HG02763 (cell line): ENCODE results near the gene PTPN13.

ENCODE experiments used
- ATAC-seq: cut with Tn5 transposase; IDR thresholded peaks from one replicate; pipeline ENCODE4 v1.9.1; 2021; ENCODE audit warnings: mild to moderate bottlenecking, moderate library complexity; ENCODE audit not compliant: unreplicated experiment

PTPN13 gene

DNA sequence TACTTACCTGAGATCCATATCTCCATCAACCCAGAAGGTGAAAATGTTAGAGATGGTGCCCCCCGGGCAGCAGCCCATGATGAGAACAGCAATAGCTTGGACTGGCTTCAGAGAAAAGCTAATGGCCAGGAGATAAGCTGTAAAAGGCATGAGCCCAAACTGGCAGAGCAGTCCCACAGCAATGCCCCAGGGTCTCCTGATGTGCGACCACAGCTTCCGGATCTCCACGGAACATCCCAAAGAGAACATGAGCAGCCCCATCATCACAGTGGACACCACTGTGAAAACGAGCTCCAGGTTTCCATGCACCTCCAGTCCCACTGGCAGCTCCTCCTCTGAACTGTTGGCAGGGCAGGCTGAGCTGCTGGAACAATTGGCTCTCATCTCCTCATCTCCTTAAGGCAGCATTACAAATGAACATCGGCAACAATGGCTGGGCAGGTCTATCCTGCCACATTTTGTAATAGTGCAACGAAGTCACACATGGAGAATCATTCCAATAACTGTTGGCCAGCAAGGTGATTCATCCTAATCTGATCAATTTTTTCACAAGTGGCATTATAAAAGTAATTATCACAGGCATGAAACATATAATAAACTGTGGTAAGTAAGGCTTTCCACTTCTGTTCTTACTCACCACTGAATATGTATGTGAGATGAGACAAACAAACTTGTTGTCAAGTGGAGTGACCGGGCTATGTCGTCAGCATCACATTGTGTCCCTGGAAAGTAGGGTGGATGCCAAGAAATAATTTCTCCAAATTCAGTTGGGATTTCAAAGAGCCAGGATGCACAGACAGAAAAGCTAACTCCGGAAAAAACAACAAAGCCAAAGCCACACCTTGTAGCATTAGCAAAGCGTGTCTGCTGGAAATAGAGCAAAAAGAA lies 254.9 kb downstream of the PTPN13 start, which contains the start of gene SLC10A6:
Gene SLC10A6 (minus strand): TSS at position 653 of the 888 bp plus-strand sequence. CDS start 269 bp downstream, at position 384.
- ATAC-seq: no peak

DNA sequence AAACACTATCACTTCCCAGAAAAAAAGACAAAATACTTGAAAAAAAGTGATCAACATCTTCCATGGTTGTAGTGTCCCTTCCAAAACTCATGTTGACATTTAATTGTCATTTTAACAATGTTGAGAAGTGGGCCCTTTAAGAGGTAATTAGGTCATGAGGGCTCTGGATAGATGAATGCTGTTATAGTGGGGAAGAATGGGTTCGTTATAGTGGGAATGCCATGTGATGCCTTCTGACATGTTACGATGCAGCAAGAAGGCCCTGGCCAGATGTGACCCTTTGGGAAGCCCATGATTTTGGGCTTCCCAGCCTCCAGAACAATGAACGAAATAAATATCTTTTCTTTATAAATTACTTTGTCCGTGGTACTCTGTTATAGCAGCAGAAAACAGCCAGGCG lies 259.1 kb downstream of the PTPN13 start:
- ATAC-seq: no peak

DNA sequence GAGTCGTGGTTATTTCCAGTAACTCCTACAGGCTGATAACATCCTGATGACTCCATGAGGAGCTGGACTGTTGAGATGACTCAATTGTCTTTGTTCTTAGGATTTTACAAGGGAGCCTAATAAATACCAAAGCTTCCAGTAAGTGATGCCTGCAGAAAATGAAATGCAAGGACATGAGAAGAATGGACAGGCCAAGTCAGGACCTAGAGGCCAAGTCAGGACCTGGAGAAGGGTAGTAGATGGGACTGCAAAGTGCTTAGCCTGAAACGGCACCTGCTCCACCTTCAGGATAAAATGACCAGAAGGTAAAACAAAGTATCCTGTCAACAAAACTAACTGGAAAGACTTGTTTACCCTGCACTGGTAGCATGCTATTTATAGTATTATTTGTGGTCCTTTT lies 261.5 kb downstream of the PTPN13 start:
- ATAC-seq: no peak

DNA sequence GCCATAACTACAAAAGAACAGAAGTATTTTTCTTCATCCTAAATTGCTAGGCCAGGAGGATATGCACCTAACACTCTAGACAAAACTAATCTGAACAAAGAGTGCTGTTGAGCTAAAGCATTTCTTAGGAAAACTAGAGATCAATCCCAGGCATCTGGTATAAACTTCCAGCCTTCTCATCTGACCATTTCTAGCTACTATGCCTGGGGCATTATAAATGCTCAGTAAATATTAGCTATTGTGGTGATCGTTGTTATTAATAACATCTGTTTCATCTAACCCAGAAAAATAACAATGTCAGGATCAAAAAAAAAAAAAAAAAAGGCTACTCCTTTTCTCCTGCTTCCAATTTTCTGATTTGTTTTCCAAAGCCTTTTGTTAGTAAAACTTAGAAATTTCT lies 262.8 kb downstream of the PTPN13 start:
- ATAC-seq: no peak

DNA sequence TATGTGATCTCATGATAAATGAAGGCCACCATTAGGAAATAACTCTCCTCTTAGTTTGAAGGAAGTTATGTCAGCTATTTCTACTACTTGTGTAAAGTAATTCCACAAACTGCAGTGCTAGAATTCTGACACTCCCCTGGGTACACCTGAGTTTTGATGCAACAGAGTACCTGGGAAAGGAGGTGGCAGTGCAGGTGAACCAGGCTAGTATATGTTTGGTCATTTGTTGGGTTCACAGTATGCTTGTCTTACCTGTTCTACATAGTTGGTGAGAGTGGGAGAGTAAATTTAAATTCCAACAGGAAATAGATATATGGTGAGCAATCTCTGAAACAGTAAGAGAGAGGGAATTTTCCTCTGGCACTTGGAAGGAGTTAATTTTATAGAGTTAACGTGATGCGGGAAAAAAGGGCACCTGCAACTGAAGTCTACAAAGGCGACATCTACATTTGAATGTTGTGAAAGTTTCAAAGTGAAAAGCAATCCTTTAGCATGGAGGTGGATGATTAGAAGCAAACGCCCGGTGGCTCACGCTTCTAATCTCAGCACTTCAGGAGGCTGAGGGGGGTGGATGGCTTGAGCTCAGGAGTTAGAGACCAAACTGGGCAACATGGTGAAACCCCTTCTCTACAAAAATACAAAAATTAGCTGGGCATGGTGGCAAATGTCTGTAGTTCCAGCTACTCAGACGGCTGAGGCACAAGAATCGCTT lies 263.4 kb downstream of the PTPN13 start:
- ATAC-seq: no peak
